SK-N-SH treated with all-trans-retinoic acid at 6 μM for 48 hours (cell line): ENCODE results near the gene STARD13.
A peak's percentile ranks its signal among the peaks of the same experiment; 100 is the strongest.

Experiments used
- ATAC-seq: fragments of 200-7000 bp; cut with Tn5 transposase; 3 replicates; pipeline ENCODE4 v1.9.1; 2020; ENCODE audit warnings: mild to moderate bottlenecking, moderate library complexity
- ARNTL ChIP-seq: fragments of 450-650 bp; formaldehyde crosslinking; IDR thresholded peaks from 2 replicates; pipeline ENCODE4 v1.5.0; 2020; ENCODE audit warnings: low read depth, mild to moderate bottlenecking, moderate library complexity, borderline replicate concordance
- BACH2 ChIP-seq: fragments of 250-450 bp; sonication (Bioruptor Pico); IDR thresholded peaks from 2 replicates; pipeline ENCODE4 v1.9.0; 2021; ENCODE audit warnings: mild to moderate bottlenecking, borderline replicate concordance
- CREB5 ChIP-seq: fragments of 250-450 bp; sonication (Bioruptor Pico); IDR thresholded peaks from 2 replicates; pipeline ENCODE4 v1.5.1; 2020; ENCODE audit warnings: low read depth, mild to moderate bottlenecking, moderate library complexity
- CSDC2 ChIP-seq: fragments of 250-450 bp; sonication (Bioruptor Pico); IDR thresholded peaks from 2 replicates; pipeline ENCODE4 v1.5.0; 2020; ENCODE audit warnings: mild to moderate bottlenecking, moderate library complexity
- ISL1 ChIP-seq: fragments of 250-450 bp; sonication (Bioruptor Pico); IDR thresholded peaks from 2 replicates; pipeline ENCODE4 v2.1.2; 2022; ENCODE audit warnings: mild to moderate bottlenecking, moderate library complexity
- OSR1 ChIP-seq: fragments of 250-450 bp; sonication (Bioruptor Pico); IDR thresholded peaks from 2 replicates; pipeline ENCODE4 v1.8.0; 2022; ENCODE audit warnings: moderate library complexity, mild to moderate bottlenecking, inconsistent platforms
- PPARA ChIP-seq: fragments of 250-450 bp; sonication (Bioruptor Pico); IDR thresholded peaks from 2 replicates; pipeline ENCODE4 v1.5.0; 2020; ENCODE audit warnings: mild to moderate bottlenecking, borderline replicate concordance
- RARB ChIP-seq: fragments of 250-450 bp; sonication (Bioruptor Pico); IDR thresholded peaks from 2 replicates; pipeline ENCODE4 v1.8.0; 2021; ENCODE audit warnings: mild to moderate bottlenecking, moderate library complexity
- SNAI2 ChIP-seq: fragments of 250-450 bp; sonication (Bioruptor Pico); IDR thresholded peaks from 2 replicates; pipeline ENCODE4 v1.5.0; 2020; ENCODE audit warnings: mild to moderate bottlenecking, moderate library complexity
- TCF4 ChIP-seq: fragments of 250-450 bp; sonication (Bioruptor Pico); IDR thresholded peaks from 2 replicates; pipeline ENCODE4 v1.8.0; 2021; ENCODE audit warnings: mild to moderate bottlenecking, moderate library complexity, borderline replicate concordance
- TOX ChIP-seq: fragments of 250-450 bp; sonication (Bioruptor Pico); IDR thresholded peaks from 2 replicates; pipeline ENCODE4 v1.8.0; 2021; ENCODE audit warnings: mild to moderate bottlenecking, moderate library complexity, borderline replicate concordance
- ZFP3 ChIP-seq: fragments of 250-450 bp; sonication (Bioruptor Pico); IDR thresholded peaks from 2 replicates; pipeline ENCODE4 v1.5.0; 2020; ENCODE audit warnings: mild to moderate bottlenecking, moderate library complexity
- ZFP30 ChIP-seq: fragments of 450-650 bp; formaldehyde crosslinking; IDR thresholded peaks from 2 replicates; pipeline ENCODE4 v1.5.0; 2022; ENCODE audit warnings: mild to moderate bottlenecking, moderate library complexity
- ZNF565 ChIP-seq: fragments of 450-650 bp; formaldehyde crosslinking; conservative IDR thresholded peaks from 2 replicates; pipeline ENCODE4 v1.5.0; 2020; ENCODE audit warnings: low read depth, mild to moderate bottlenecking, moderate library complexity
- ZNF70 ChIP-seq: fragments of 450-650 bp; formaldehyde crosslinking; IDR thresholded peaks from 2 replicates; pipeline ENCODE4 v1.5.0; 2020; ENCODE audit warnings: mild to moderate bottlenecking, moderate library complexity
- ZNF8 ChIP-seq: fragments of 450-650 bp; formaldehyde crosslinking; IDR thresholded peaks from 2 replicates; pipeline ENCODE4 v1.5.0; 2020; ENCODE audit warnings: mild to moderate bottlenecking, moderate library complexity
- TF ChIP-seq, protein P1 (sequence below): fragments of 250-450 bp; sonication (Bioruptor Pico); IDR thresholded peaks from 2 replicates; pipeline ENCODE4 v1.8.0; 2021; ENCODE audit warnings: low read depth, mild to moderate bottlenecking, moderate library complexity, borderline replicate concordance
- TF ChIP-seq, protein P2 (sequence below): fragments of 250-450 bp; sonication (Bioruptor Pico); IDR thresholded peaks from 2 replicates; pipeline ENCODE4 v1.5.0; 2020; ENCODE audit warnings: mild to moderate bottlenecking, moderate library complexity
- TF ChIP-seq, protein P3 (sequence below): fragments of 250-450 bp; sonication (Bioruptor Pico); IDR thresholded peaks from 2 replicates; pipeline ENCODE4 v1.8.0; 2020; ENCODE audit warnings: mild to moderate bottlenecking, moderate library complexity, borderline replicate concordance

STARD13 gene

GRCh38 chr13:33145667-33146066 lies 139.9 kb downstream of the STARD13 start:
- no peak for ATAC-seq
- TF ChIP-seq RARB (CRISPR knock-in tag) (no peak), SNAI2 (CRISPR knock-in tag) (no peak), ZNF8 (CRISPR knock-in tag) (no peak), ZFP30 (no peak), ZNF565 (CRISPR knock-in tag) (no peak), PPARA (CRISPR knock-in tag) (no peak), CREB5 (CRISPR knock-in tag) (no peak), CSDC2 (no peak)

GRCh38 chr13:33144358-33144784 lies 141.2 kb downstream of the STARD13 start:
- no peak for ATAC-seq
- TF ChIP-seq, protein P1, sequence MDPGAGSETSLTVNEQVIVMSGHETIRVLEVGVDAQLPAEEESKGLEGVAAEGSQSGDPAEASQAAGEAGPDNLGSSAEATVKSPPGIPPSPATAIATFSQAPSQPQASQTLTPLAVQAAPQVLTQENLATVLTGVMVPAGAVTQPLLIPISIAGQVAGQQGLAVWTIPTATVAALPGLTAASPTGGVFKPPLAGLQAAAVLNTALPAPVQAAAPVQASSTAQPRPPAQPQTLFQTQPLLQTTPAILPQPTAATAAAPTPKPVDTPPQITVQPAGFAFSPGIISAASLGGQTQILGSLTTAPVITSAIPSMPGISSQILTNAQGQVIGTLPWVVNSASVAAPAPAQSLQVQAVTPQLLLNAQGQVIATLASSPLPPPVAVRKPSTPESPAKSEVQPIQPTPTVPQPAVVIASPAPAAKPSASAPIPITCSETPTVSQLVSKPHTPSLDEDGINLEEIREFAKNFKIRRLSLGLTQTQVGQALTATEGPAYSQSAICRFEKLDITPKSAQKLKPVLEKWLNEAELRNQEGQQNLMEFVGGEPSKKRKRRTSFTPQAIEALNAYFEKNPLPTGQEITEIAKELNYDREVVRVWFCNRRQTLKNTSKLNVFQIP = no peak
- TF ChIP-seq CSDC2 (no peak), RARB (CRISPR knock-in tag) (no peak), SNAI2 (CRISPR knock-in tag) (no peak), ARNTL (CRISPR knock-in tag) (no peak)

GRCh38 chr13:33139780-33140535 lies 145.6 kb downstream of the STARD13 start:
- TF ChIP-seq, protein P2, sequence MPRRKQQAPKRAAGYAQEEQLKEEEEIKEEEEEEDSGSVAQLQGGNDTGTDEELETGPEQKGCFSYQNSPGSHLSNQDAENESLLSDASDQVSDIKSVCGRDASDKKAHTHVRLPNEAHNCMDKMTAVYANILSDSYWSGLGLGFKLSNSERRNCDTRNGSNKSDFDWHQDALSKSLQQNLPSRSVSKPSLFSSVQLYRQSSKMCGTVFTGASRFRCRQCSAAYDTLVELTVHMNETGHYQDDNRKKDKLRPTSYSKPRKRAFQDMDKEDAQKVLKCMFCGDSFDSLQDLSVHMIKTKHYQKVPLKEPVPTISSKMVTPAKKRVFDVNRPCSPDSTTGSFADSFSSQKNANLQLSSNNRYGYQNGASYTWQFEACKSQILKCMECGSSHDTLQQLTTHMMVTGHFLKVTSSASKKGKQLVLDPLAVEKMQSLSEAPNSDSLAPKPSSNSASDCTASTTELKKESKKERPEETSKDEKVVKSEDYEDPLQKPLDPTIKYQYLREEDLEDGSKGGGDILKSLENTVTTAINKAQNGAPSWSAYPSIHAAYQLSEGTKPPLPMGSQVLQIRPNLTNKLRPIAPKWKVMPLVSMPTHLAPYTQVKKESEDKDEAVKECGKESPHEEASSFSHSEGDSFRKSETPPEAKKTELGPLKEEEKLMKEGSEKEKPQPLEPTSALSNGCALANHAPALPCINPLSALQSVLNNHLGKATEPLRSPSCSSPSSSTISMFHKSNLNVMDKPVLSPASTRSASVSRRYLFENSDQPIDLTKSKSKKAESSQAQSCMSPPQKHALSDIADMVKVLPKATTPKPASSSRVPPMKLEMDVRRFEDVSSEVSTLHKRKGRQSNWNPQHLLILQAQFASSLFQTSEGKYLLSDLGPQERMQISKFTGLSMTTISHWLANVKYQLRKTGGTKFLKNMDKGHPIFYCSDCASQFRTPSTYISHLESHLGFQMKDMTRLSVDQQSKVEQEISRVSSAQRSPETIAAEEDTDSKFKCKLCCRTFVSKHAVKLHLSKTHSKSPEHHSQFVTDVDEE (CRISPR knock-in tag) = peak; percentile 57; the same call in 1 of the 2 replicates
- no peak for TF ChIP-seq ZNF70 (CRISPR knock-in tag)
- TF ChIP-seq BACH2 = no peak
- no peak; the same call in 2 of the 3 replicates for ATAC-seq

GRCh38 chr13:33139184-33139583 lies 146.4 kb downstream of the STARD13 start:
- ATAC-seq = no peak
- TF ChIP-seq PPARA (CRISPR knock-in tag) = no peak
- no peak for TF ChIP-seq ISL1 (CRISPR knock-in tag)
- no peak for TF ChIP-seq TOX (CRISPR knock-in tag)
- TF ChIP-seq BACH2 = no peak
- no peak for TF ChIP-seq ZNF70 (CRISPR knock-in tag)
- TF ChIP-seq SNAI2 (CRISPR knock-in tag) = no peak
- no peak for TF ChIP-seq CREB5 (CRISPR knock-in tag)
- no peak for TF ChIP-seq TCF4 (CRISPR knock-in tag)
- TF ChIP-seq ZNF8 (CRISPR knock-in tag) = no peak
- no peak for TF ChIP-seq ZFP3 (CRISPR knock-in tag)
- TF ChIP-seq, protein P3, sequence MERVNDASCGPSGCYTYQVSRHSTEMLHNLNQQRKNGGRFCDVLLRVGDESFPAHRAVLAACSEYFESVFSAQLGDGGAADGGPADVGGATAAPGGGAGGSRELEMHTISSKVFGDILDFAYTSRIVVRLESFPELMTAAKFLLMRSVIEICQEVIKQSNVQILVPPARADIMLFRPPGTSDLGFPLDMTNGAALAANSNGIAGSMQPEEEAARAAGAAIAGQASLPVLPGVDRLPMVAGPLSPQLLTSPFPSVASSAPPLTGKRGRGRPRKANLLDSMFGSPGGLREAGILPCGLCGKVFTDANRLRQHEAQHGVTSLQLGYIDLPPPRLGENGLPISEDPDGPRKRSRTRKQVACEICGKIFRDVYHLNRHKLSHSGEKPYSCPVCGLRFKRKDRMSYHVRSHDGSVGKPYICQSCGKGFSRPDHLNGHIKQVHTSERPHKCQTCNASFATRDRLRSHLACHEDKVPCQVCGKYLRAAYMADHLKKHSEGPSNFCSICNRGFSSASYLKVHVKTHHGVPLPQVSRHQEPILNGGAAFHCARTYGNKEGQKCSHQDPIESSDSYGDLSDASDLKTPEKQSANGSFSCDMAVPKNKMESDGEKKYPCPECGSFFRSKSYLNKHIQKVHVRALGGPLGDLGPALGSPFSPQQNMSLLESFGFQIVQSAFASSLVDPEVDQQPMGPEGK (CRISPR knock-in tag) = no peak
- no peak for TF ChIP-seq OSR1
- TF ChIP-seq, protein P2 (CRISPR knock-in tag) = no peak
